ENCODE results near the gene ADH4. TPM values are rescaled to one million over a fixed set of nuclear protein-coding genes. Genes with fewer than 3 reads are reported as not detected.

Gene ADH4
- total RNA-seq, 1 experiment from 2014 or later = not detected

DNA sequence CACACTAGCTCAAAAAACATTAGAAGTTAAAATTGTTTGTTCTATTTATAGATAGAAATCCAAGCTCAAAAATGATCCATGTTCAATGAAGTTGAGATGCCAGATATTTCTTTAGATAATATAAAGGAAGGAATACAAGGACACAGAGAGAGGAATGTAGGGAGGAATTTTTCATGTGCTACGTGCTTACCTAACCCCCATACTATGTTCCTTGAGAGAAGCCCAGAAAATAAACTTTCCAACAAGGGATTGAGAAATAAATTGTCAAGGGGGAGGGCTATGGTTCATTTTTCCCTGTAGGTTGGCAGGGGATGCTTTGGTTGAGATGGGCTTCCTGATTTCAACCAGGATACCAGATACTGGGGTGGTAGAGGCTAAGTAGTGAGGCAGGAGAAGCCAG is 39.9 kb downstream of the ADH4 start:
- BruUV-seq (replicated peaks) = no TSS peak
- POLR2A ChIA-PET (ENCODE audit: low non-redundant PET) = interaction anchor here (0.6 kb wide), 1 partner anchor 13 kb away, joined by 4 read pairs; no protein-coding TSS in a partner anchor
- CTCF ChIA-PET = no interaction called here
- Histone ChIP-seq H3K9me3 (ENCODE audit: low read depth, low read length, poor library complexity, severe bottlenecking) (no peaks in the 10 kb centered on the region), H3K27ac (ENCODE audit: low read depth, low read length, poor library complexity, severe bottlenecking) (no peak overlapping the region), H3K4me3 (ENCODE audit: low read depth, low read length, poor library complexity, severe bottlenecking) (no peak overlapping the region), H3K27me3 (replicated peaks; ENCODE audit: insufficient read depth, low read depth, low read length, poor library complexity) (no peaks in the 10 kb centered on the region), H3K4me1 (ENCODE audit: insufficient read depth, low read length, poor library complexity, severe bottlenecking) (peaks cover 4% of the 10 kb centered on the region), H3K36me3 (ENCODE audit: insufficient read depth, low read length, poor library complexity, severe bottlenecking) (no peaks in the 10 kb centered on the region)
- TF ChIP-seq, protein P1, sequence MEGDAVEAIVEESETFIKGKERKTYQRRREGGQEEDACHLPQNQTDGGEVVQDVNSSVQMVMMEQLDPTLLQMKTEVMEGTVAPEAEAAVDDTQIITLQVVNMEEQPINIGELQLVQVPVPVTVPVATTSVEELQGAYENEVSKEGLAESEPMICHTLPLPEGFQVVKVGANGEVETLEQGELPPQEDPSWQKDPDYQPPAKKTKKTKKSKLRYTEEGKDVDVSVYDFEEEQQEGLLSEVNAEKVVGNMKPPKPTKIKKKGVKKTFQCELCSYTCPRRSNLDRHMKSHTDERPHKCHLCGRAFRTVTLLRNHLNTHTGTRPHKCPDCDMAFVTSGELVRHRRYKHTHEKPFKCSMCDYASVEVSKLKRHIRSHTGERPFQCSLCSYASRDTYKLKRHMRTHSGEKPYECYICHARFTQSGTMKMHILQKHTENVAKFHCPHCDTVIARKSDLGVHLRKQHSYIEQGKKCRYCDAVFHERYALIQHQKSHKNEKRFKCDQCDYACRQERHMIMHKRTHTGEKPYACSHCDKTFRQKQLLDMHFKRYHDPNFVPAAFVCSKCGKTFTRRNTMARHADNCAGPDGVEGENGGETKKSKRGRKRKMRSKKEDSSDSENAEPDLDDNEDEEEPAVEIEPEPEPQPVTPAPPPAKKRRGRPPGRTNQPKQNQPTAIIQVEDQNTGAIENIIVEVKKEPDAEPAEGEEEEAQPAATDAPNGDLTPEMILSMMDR (conservative IDR thresholded peaks at IDR 0.05; ENCODE audit: low read depth, low read length) = no peak
- TF ChIP-seq EZH2 (IDR thresholded peaks at IDR 0.05; ENCODE audit: borderline replicate concordance, low read depth, low read length, poor library complexity, severe bottlenecking) = no peak
- intact Hi-C loops (cut with micrococcal nuclease; ENCODE audit: unreplicated experiment) = no loop called here
- DNase-seq (ENCODE audit: low spot score) = no peak

DNA sequence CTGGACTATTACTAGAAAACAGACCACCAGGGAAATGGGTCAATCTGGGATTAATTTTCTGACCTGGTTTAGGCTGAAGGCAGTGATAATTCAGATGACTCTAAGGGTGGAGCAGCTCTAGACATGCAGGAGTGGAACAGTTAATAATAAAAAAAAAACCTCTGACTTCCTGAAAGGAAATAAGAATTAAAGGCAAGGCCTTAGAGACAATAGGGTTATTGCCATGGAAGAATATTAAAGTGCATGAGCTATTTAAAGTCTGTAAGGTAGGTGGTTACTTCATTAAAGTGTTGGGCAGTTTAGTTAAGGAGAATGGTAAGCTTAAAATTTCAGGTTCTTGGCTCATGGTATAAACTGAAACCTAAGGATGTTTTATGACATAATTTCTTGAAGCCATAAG is 40.9 kb downstream of the ADH4 start:
- no peak overlapping the region for H3K27ac ChIP-seq (ENCODE audit: low read depth, low read length, poor library complexity, severe bottlenecking)
- TF ChIP-seq EZH2 (IDR thresholded peaks at IDR 0.05; ENCODE audit: borderline replicate concordance, low read depth, low read length, poor library complexity, severe bottlenecking) = no peak
- TF ChIP-seq, protein P1 (conservative IDR thresholded peaks at IDR 0.05; ENCODE audit: low read depth, low read length) = no peak
- no peak overlapping the region for H3K4me3 ChIP-seq (ENCODE audit: low read depth, low read length, poor library complexity, severe bottlenecking)
- H3K36me3 ChIP-seq (ENCODE audit: insufficient read depth, low read length, poor library complexity, severe bottlenecking) = no peaks in the 10 kb centered on the region
- H3K9me3 ChIP-seq (ENCODE audit: low read depth, low read length, poor library complexity, severe bottlenecking) = no peaks in the 10 kb centered on the region
- POLR2A ChIA-PET (ENCODE audit: low non-redundant PET) = no interaction called here
- H3K4me1 ChIP-seq (ENCODE audit: insufficient read depth, low read length, poor library complexity, severe bottlenecking) = peaks cover 4% of the 10 kb centered on the region
- no TSS peak for BruUV-seq (replicated peaks)
- intact Hi-C loops (cut with micrococcal nuclease; ENCODE audit: unreplicated experiment) = no loop called here
- CTCF ChIA-PET = no interaction called here
- DNase-seq (ENCODE audit: low spot score) = peak; percentile 14
- no peaks in the 10 kb centered on the region for H3K27me3 ChIP-seq (replicated peaks; ENCODE audit: insufficient read depth, low read depth, low read length, poor library complexity)

DNA sequence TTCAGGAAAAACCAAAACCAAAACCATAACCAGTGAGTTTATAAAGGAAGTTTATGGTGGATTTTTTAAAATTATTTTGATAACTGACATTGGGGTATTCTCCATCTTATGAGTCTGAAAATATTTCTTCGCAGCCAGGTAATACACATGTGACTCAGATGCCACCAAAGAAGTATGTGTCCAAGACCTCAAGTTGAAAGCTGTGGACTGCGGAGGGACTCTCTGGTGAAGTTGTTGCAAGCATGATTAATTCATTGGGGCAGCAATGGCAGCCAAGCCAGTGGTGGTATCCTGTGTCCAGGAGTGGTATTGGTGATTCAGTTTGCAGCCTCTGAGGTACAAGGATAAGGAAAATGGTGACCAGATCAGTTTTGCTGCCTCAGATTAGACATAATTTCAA is 41.5 kb downstream of the ADH4 start:
- H3K27me3 ChIP-seq (replicated peaks; ENCODE audit: insufficient read depth, low read depth, low read length, poor library complexity) = no peaks in the 10 kb centered on the region
- no peak overlapping the region for H3K4me3 ChIP-seq (ENCODE audit: low read depth, low read length, poor library complexity, severe bottlenecking)
- no TSS peak for BruUV-seq (replicated peaks)
- no peak for DNase-seq (ENCODE audit: low spot score)
- ChIA-PET CTCF (no interaction called here), POLR2A (ENCODE audit: low non-redundant PET) (no interaction called here)
- H3K36me3 ChIP-seq (ENCODE audit: insufficient read depth, low read length, poor library complexity, severe bottlenecking) = no peaks in the 10 kb centered on the region
- TF ChIP-seq, protein P1 (conservative IDR thresholded peaks at IDR 0.05; ENCODE audit: low read depth, low read length) = no peak
- no peak for TF ChIP-seq EZH2 (IDR thresholded peaks at IDR 0.05; ENCODE audit: borderline replicate concordance, low read depth, low read length, poor library complexity, severe bottlenecking)
- H3K27ac ChIP-seq (ENCODE audit: low read depth, low read length, poor library complexity, severe bottlenecking) = no peak overlapping the region
- H3K4me1 ChIP-seq (ENCODE audit: insufficient read depth, low read length, poor library complexity, severe bottlenecking) = peaks cover 4% of the 10 kb centered on the region
- intact Hi-C loops (cut with micrococcal nuclease; ENCODE audit: unreplicated experiment) = no loop called here
- H3K9me3 ChIP-seq (ENCODE audit: low read depth, low read length, poor library complexity, severe bottlenecking) = no peaks in the 10 kb centered on the region

Measured in A673 (cell line).